NCI-H2227 (cell line): Measurements from ENCODE around the gene PPP6R3.

Experiments
- DNase-seq: peaks from one replicate; lab custom pipeline; 2025; ENCODE audit not compliant: unreplicated experiment; lab: John Stamatoyannopoulos, UW

Gene PPP6R3

DNA sequence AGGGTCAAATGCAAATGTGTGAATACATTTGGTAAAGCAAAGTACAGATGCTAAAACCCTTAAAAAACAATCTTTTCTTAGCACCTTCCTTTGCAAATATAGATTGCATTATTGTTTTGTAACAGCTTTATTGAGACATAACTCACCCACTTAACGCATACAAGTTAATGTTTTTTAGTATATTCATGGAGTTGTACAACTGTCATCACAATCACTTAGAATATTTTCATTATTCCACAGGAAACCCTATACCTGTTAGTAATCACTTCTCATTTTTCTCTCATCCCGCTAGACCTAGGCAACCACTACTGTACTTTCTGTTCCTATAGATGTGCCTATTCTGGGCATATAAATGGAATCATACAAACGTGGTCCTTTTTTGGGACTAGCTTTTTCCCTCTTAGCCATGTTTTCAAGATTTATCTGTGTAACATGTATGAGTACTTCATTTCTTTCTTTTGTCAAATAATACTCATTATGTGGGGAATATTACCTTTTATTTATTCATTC lies 34.7 kb downstream of the PPP6R3 start:
- no peak for DNase-seq

DNA sequence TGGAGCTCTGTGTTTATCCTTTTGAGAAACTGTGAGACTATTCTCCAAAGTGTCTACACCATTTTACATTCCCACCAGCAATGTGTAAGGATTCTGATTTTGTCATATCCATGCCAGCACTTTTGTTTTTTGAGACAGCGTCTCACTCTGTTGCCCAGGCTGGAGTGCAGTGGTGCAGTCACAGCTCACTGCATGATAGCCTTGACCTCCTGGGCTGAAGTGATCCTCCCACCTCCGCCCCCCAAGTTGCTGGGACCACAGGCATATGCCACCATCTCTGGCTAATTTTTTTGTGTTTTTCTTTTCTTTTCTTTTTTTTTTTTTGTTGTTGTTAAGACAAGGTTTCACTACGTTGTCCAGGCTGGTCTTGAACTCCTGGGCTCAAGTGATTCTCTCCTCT lies 35.3 kb downstream of the PPP6R3 start:
- no peak for DNase-seq

- no peak for DNase-seq
Measured at GRCh38 chr11:68497761-68498160, 37.2 kb downstream of the PPP6R3 start.

- no peak for DNase-seq
Measured at GRCh38 chr11:68498321-68498720, 37.8 kb downstream of the PPP6R3 start.

- DNase-seq, result no peak
Measured at GRCh38 chr11:68498903-68499883, 38.6 kb downstream of the PPP6R3 start.

DNA sequence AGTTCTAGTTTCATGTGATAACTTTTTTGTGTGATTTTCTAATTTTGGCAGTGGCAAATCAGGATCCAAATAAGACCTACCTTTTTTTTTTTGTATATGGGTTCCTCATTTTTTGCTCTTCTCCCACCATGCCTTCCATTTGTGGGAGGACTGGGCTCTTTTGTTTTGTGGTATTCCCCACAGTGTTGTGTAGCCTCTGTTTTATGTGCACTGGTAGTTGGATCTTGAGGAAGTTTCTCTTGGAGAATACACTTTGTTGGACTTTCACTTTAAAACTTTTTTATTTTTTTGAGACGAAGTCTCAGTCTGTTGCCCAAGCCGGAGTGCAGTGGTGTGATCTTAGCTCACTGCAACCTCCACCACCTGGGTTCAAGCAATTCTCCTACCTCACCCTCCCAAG lies 39.7 kb downstream of the PPP6R3 start:
- DNase-seq, result no peak

GRCh38 chr11:68501813-68502212 lies 41.3 kb downstream of the PPP6R3 start:
- DNase-seq, result no peak

- DNase-seq, result no peak
Measured at GRCh38 chr11:68503251-68503687, 42.7 kb downstream of the PPP6R3 start.

DNA sequence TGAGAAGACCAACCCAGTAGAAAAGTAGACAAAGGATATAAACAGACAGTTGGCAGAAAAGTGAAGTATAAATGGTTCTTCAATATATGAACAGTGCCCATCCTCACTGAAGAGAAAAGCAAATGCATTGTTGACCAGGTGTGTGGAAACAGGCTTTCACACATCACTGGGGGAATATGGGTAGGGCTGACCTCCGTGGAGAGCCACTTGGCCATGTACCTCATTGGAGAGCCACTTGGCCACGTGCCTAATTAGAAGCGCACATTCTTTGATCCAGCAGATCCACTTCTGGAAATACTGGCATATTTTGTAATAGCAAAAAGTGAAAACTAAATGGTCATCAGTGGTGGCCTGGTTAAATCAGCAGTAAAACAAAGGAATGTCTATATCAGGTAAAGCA lies 43.2 kb downstream of the PPP6R3 start:
- DNase-seq, result no peak

DNA sequence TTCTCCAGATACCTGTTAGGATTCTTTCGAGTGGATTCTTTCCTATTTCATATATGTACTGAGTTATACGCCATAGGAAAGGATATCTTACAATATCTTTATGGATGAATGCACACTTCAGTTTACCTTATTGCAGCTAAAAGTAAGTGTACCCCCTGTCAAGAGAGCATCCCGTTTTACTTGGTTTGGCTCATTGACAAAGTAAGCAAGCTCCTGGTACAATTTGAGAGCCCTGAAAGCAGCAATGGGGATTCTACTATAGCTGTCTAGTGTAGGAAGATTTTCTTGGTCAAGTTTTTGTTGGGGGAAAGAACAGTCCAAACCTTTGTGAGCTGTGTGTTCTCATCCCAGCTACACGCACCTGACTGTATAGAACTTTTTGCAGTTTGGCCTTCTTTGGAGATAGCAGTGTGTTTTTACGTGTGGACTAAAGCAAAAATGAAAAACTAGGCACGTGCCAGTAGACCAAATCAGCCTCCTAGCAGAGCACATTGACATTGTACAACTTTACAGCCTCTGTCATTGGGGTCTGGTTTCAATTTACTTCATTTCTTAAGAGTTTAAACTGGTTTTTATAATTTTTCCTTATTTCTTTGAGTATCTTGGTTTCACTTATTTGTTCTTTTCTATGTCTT lies 44.0 kb downstream of the PPP6R3 start:
- no peak for DNase-seq

DNA sequence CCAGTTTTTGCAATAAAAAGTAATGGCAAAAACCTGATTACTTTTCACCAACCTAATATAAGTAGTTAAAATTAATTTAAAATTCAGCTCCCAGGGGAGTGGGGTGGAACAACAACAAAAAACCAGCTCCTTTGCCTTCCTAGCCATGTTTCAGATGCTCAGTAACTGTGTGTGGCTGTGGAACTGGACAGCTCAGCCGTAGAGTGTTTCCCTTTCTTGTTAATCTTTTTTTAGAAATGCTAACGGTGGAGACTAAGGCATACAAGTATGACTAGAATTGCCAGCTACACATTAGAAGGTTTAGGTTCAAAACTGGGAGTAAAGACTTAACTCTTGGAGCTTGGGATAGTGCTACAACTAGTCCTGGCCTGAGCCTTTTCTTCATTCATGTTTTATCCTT lies 45.0 kb downstream of the PPP6R3 start:
- DNase-seq, result no peak

- DNase-seq, result no peak
Measured at GRCh38 chr11:68506908-68507307, 46.4 kb downstream of the PPP6R3 start.

DNA sequence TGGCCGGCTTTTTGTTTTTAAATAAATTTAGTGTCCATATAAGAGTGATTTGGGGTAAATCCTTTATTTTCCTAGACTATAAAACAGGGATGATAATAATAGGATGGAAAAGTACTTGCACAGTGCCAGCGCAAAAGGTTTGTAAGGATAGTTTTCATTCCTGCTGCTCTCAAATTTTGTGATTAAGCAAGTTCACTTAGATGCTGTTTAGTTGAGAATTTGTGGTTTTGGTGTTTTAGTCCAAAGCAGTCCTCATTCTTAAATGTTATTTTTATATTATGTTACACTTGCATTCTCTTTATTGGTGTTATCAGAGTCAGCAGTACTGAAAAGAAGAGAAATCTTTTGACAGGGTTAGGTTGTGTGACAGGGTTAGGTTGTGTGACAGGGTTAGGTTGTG lies 47.9 kb downstream of the PPP6R3 start:
- DNase-seq, result no peak

DNA sequence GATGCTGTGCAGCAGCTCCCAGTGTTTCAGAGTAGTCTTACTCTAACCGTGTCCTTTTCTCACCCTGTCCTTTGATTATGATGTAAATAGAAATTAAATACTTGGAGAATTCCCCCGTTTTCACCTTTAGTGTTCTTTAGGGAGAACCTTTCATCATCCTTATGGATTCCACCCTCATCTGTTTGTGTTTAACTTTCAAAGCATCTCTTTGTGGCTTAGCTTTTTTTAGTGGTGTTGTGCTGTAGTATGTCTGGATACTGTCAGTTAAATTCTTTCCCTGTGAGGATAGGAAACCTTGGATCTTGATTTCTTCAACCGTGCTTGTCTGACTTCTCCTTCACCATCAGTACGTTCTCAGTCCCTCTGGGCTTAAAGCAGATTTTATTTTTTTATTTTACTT lies 48.5 kb downstream of the PPP6R3 start:
- no peak for DNase-seq

GRCh38 chr11:68513930-68514487 lies 53.5 kb downstream of the PPP6R3 start:
- no peak for DNase-seq

DNA sequence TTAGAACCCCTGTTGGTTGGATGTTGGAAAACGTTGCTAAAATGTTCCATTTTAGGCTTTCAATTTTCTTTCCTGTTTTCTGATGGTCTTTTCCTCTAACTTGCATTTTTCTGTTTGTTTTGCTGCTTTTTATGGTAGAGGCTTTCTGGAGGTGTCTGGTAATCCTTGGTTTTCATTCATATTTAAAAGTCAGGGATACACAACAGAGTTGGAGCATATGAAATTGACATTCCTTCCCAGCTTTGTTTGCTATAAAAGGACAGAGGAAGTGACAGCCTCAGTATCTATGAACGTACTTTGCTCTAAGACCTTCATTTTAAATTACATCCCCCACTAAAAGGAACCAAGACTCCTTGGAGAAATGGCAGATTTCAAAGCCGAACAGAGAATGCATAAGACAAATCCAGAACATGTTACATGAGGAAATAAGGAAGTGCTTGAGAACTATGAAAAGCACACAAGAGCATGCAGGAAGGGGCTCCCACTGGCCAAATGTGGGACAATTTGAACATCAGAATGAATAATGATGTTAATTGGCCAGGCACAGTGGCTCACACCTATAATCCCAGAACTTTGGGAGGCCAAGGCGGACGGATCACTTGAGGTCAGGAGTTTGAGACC lies 56.7 kb downstream of the PPP6R3 start:
- no peak for DNase-seq

DNA sequence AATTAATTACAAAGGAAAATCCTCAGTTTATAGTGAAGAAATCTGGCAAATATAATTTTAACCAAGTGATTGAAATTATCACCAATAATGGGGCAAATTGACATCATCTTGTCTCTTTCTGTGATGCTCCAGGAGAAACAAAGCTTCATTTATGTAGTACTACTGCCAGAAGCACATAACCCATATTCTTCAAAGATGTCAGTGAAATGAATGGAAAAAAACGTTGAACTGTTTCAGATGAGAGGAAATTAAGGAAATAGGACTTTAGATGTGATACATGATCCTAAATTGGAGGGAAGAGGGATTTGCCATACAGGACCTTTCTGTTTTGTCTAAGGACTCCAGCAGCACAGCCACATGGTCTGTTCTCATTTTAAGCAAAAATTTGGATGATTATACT lies 57.6 kb downstream of the PPP6R3 start:
- no peak for DNase-seq

DNA sequence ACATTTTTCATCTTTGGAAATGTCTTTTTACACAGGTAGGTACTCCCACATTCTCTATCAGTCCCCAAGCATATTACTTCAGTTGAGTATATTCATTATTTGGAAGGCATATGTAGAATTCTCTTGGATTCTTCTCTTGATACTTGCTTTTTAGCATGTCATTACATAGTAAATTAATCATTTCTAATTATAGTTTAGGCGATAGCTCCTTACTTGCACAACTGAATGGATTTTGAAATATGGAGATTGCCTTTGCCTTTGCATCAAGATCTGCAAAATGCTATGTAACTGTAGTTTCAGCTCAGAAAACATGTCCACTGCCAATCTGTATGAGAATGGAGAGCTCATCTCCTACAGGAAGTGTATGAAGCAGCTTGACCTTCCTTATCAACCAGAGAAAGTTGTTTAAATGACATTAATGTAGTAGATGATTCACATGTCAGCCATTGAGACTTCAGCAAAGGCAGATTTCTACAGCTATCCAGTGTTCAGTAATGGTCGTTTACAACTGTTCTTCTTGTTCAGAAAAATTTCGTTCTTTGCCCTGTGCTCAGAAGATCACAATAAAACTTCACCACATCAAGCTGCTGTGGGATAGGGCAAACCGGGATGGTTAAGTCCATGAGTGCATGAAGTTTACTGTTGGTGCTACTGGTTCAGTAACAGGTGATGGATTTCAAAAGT lies 61.6 kb downstream of the PPP6R3 start:
- no peak for DNase-seq

DNA sequence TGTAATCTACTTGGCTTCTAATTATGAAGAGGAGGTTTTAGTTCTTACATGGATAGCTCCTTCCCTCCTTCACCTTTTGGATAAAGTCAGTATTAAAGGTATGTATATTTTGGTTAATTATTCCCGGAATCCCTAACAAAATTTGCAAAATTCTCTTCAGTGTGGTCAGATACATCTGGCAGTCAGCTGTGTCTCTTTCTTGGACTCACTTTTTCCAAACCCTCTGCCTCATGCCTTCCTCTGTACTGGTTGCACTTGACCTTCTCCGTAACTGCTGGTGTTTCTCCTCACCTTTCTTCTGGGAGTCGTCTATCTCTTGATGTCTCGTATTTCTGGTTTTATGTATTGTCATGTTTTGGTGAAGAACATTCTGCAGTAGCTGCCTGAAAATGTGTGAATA lies 62.5 kb downstream of the PPP6R3 start:
- no peak for DNase-seq

DNA sequence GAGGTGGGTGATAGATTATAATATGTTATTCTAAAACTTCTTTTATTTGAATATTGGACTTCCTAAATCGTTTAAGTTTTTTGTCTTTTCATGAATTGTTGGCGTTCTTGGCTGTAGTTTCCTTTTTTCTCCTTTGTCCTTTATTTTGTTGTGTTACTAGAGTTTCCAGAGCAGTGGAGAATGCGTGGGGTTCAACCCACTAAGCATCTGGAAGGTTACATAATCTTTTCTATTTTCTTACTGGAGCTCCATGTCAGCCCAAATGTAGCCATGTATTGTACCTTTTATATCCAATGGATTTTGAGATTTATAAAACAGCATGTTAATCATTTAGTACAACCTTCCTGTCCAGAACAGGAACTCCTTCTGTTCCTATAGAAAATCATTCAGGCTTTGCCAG lies 63.2 kb downstream of the PPP6R3 start:
- no peak for DNase-seq

- no peak for DNase-seq
Measured at GRCh38 chr11:68524213-68524612, 63.7 kb downstream of the PPP6R3 start.
